Measurements from ENCODE around the gene UBE2J2. TPM values are rescaled to one million over a fixed set of nuclear protein-coding genes. Genes with fewer than 3 reads are reported as not detected.

Gene UBE2J2
- total and polyA plus RNA-seq, 4 donors, result 21.0 to 30.4 (median 25.8) TPM

GRCh38 chr1:1222575-1223225 lies 51.0 kb downstream of the UBE2J2 start:
- H3K4me3 ChIP-seq (ENCODE audit: low read depth in 1 of 3, low read length in 3 of 3), result no peak overlapping the region
- no peak overlapping the region for H3K27ac ChIP-seq (ENCODE audit: low read depth in 1 of 2, low read length in 2 of 2)
- H3K9me3 ChIP-seq (ENCODE audit: control insufficient read depth in 4 of 4, low read length in 3 of 4), result no peaks in the 10 kb centered on the region
- H3K9ac ChIP-seq (ENCODE audit: low read depth in 1 of 2, low read length in 2 of 2), result no peak overlapping the region
- peaks cover 21 to 73% (median 38%) of the 10 kb centered on the region in 4 donors for H3K36me3 ChIP-seq (ENCODE audit: control insufficient read depth in 4 of 4, insufficient read depth in 3 of 4, low read depth in 1 of 4, low read length in 3 of 4)
- TF ChIP-seq FOXA2 (IDR thresholded peaks at IDR 0.05), result no peak
- no peak for TF ChIP-seq RAD21 (IDR thresholded peaks at IDR 0.05)
- TF ChIP-seq SP1 (IDR thresholded peaks at IDR 0.05), result no peak
- TF ChIP-seq HNF4G (IDR thresholded peaks at IDR 0.05), result no peak
- TF ChIP-seq ZBTB33 (IDR thresholded peaks at IDR 0.05), result no peak
- no peak for TF ChIP-seq GABPA (IDR thresholded peaks at IDR 0.05 in 1 of 2, conservative IDR thresholded peaks at IDR 0.05 in 1 of 2)
- TF ChIP-seq MAX (IDR thresholded peaks at IDR 0.05), result no peak
- TF ChIP-seq FOXA1 (IDR thresholded peaks at IDR 0.05), result no peak
- no peak for TF ChIP-seq JUND (IDR thresholded peaks at IDR 0.05)
- TF ChIP-seq REST (IDR thresholded peaks at IDR 0.05), result no peak
- no peak for TF ChIP-seq EGR1 (IDR thresholded peaks at IDR 0.05; ENCODE audit: low read depth in 2 of 2)
- TF ChIP-seq NR2F2 (IDR thresholded peaks at IDR 0.05), result no peak
- no peaks in the 10 kb centered on the region for H3K4me1 ChIP-seq (ENCODE audit: control insufficient read depth in 4 of 4, insufficient read depth in 4 of 4, low read length in 3 of 4)
- no peak for DNase-seq (ENCODE audit: low spot score)
- no peaks in the 10 kb centered on the region for H3K27me3 ChIP-seq (ENCODE audit: control insufficient read depth in 4 of 4, insufficient read depth in 4 of 4, low read length in 3 of 4)
- WGBS, result 95% methylated on average over 44 of the region's 44 CpGs

GRCh38 chr1:1221887-1222574 lies 51.6 kb downstream of the UBE2J2 start:
- H3K36me3 ChIP-seq (ENCODE audit: control insufficient read depth in 4 of 4, insufficient read depth in 3 of 4, low read depth in 1 of 4, low read length in 3 of 4), result peaks cover 21 to 74% (median 38%) of the 10 kb centered on the region in 4 donors
- no peaks in the 10 kb centered on the region for H3K27me3 ChIP-seq (ENCODE audit: control insufficient read depth in 4 of 4, insufficient read depth in 4 of 4, low read length in 3 of 4)
- H3K27ac ChIP-seq (ENCODE audit: low read depth in 1 of 2, low read length in 2 of 2), result no peak overlapping the region
- TF ChIP-seq FOXA2 (IDR thresholded peaks at IDR 0.05) (no peak), MAX (IDR thresholded peaks at IDR 0.05) (no peak), ATF3 (IDR thresholded peaks at IDR 0.05) (no peak), SP1 (IDR thresholded peaks at IDR 0.05) (no peak), NR2F2 (IDR thresholded peaks at IDR 0.05) (no peak), RXRA (IDR thresholded peaks at IDR 0.05) (no peak), JUND (IDR thresholded peaks at IDR 0.05) (no peak)
- no peaks in the 10 kb centered on the region for H3K4me1 ChIP-seq (ENCODE audit: control insufficient read depth in 4 of 4, insufficient read depth in 4 of 4, low read length in 3 of 4)
- H3K9me3 ChIP-seq (ENCODE audit: control insufficient read depth in 4 of 4, low read length in 3 of 4), result no peaks in the 10 kb centered on the region
- no peak overlapping the region for H3K9ac ChIP-seq (ENCODE audit: low read depth in 1 of 2, low read length in 2 of 2)
- WGBS, result 91% methylated on average over 30 of the region's 30 CpGs
- no peak for DNase-seq (ENCODE audit: low spot score)
- H3K4me3 ChIP-seq (ENCODE audit: low read depth in 1 of 3, low read length in 3 of 3), result no peak overlapping the region
